Parathyroid adenoma (tissue), 2 donors: ENCODE data around the gene SYCP1.

ENCODE experiments used
- H2AFZ ChIP-seq: fragments of 300-600 bp; sonication (generic); one replicate; pipeline ENCODE4 v1.7.0; 2017; ENCODE audit warnings: antibody characterized with exemption, mild to moderate bottlenecking
- H3K27ac ChIP-seq: fragments of 300-600 bp; sonication (generic); one replicate; pipeline ENCODE4 v1.7.0; 2017
- H3K27me3 ChIP-seq: fragments of 300-600 bp; sonication (generic); one replicate; pipeline ENCODE4 v1.7.0; 2017; ENCODE audit warnings: low read length; ENCODE audit not compliant: control insufficient read depth, insufficient read depth
- H3K36me3 ChIP-seq: fragments of 300-600 bp; sonication (generic); one replicate; pipeline ENCODE4 v1.7.0; 2017; ENCODE audit warnings: low read length; ENCODE audit not compliant: control insufficient read depth, insufficient read depth
- H3K4me1 ChIP-seq: fragments of 300-600 bp; sonication (generic); one replicate; pipeline ENCODE4 v1.7.0; 2017; ENCODE audit warnings: control low read depth
- H3K4me2 ChIP-seq: fragments of 300-600 bp; sonication (generic); one replicate; pipeline ENCODE4 v1.7.0; 2017; ENCODE audit warnings: low read length
- H3K4me3 ChIP-seq: fragments of 300-600 bp; sonication (generic); one replicate; pipeline ENCODE4 v1.7.0; 2017; ENCODE audit warnings: low read depth, low read length
- H3K79me2 ChIP-seq: fragments of 300-600 bp; sonication (generic); one replicate; pipeline ENCODE4 v1.7.0; 2017; ENCODE audit warnings: control low read depth
- H3K9ac ChIP-seq: fragments of 300-600 bp; sonication (generic); one replicate; pipeline ENCODE4 v1.7.0; 2017; ENCODE audit warnings: mild to moderate bottlenecking
- H3K9me3 ChIP-seq: fragments of 300-600 bp; sonication (generic); one replicate; pipeline ENCODE4 v1.7.0; 2017; ENCODE audit warnings: low read length; ENCODE audit not compliant: control insufficient read depth
- CTCF ChIP-seq: fragments of 300-600 bp; sonication (generic); IDR thresholded peaks from one replicate; pipeline ENCODE4 v1.7.0; 2017; ENCODE audit warnings: antibody characterized with exemption, mild to moderate bottlenecking
- donor health status: primary hyperparathyroidism.

The SYCP1 gene

GRCh38 chr1:115021145-115021544 is 166.5 kb downstream of the SYCP1 start:
- Histone ChIP-seq H3K4me2 (no peak overlapping the region), H3K9me3 (no peaks in the 10 kb centered on the region), H3K9ac (no peak overlapping the region), H2AFZ (no peak overlapping the region), H3K27me3 (no peaks in the 10 kb centered on the region), H3K27ac (no peak overlapping the region), H3K4me3 (no peak overlapping the region), H3K79me2 (no peaks in the 10 kb centered on the region), H3K4me1 (no peaks in the 10 kb centered on the region), H3K36me3 (no peaks in the 10 kb centered on the region)
- no peak for TF ChIP-seq CTCF

GRCh38 chr1:115023593-115023992 is 168.9 kb downstream of the SYCP1 start:
- H3K79me2 ChIP-seq: no peaks in the 10 kb centered on the region
- no peak overlapping the region for H2AFZ ChIP-seq
- no peak for TF ChIP-seq CTCF
- H3K4me1 ChIP-seq: no peaks in the 10 kb centered on the region
- no peak overlapping the region for H3K4me2 ChIP-seq
- H3K9me3 ChIP-seq: no peaks in the 10 kb centered on the region
- no peak overlapping the region for H3K9ac ChIP-seq
- no peaks in the 10 kb centered on the region for H3K27me3 ChIP-seq
- no peak overlapping the region for H3K4me3 ChIP-seq
- no peaks in the 10 kb centered on the region for H3K36me3 ChIP-seq
- no peak overlapping the region for H3K27ac ChIP-seq

- no peak within 1 kb of the TSS for H3K27ac ChIP-seq
Observed at GRCh38 chr1:115029526-115029925, 174.9 kb downstream of the SYCP1 start, which contains the start of gene TSHB. Gene TSHB, plus strand, starts transcription at chr1:115029826. Its CDS starts 3,537 bp downstream, at chr1:115033363.

GRCh38 chr1:115031595-115031994 is 176.9 kb downstream of the SYCP1 start:
- Histone ChIP-seq H3K9me3 (no peaks in the 10 kb centered on the region), H3K27me3 (no peaks in the 10 kb centered on the region), H3K79me2 (no peaks in the 10 kb centered on the region), H3K36me3 (no peaks in the 10 kb centered on the region), H3K4me2 (no peak overlapping the region), H3K4me3 (no peak overlapping the region), H2AFZ (no peak overlapping the region), H3K9ac (no peak overlapping the region), H3K27ac (no peak overlapping the region), H3K4me1 (no peaks in the 10 kb centered on the region)
- TF ChIP-seq CTCF: no peak

More at GRCh38 chr1:115029526-115029925, 174.9 kb downstream of the SYCP1 start, which contains the start of gene TSHB:
- no peak within 1 kb of the TSS for H3K4me3 ChIP-seq
- no peak within 1 kb of the TSS for H2AFZ ChIP-seq
- no peaks in the 10 kb centered on the region for H3K4me1 ChIP-seq
- H3K79me2 ChIP-seq: no peaks in the 10 kb centered on the region
- TF ChIP-seq CTCF: no peak
- H3K9ac ChIP-seq: no peak within 1 kb of the TSS
- no peaks in the 10 kb centered on the region for H3K27me3 ChIP-seq
- no peaks in the 10 kb centered on the region for H3K36me3 ChIP-seq
- no peaks in the 10 kb centered on the region for H3K9me3 ChIP-seq
- no peak within 1 kb of the TSS for H3K4me2 ChIP-seq

GRCh38 chr1:115035652-115036051 is 181.0 kb downstream of the SYCP1 start:
- Histone ChIP-seq H3K4me2 (no peak overlapping the region), H3K9me3 (no peaks in the 10 kb centered on the region), H3K79me2 (no peaks in the 10 kb centered on the region), H2AFZ (no peak overlapping the region), H3K27me3 (no peaks in the 10 kb centered on the region), H3K4me3 (no peak overlapping the region), H3K9ac (no peak overlapping the region), H3K4me1 (no peaks in the 10 kb centered on the region), H3K27ac (no peak overlapping the region), H3K36me3 (no peaks in the 10 kb centered on the region)
- no peak for TF ChIP-seq CTCF
